Chondrocyte (in vitro differentiated cells): ENCODE data around the gene PPM1H. TPM values are rescaled to one million over a fixed set of nuclear protein-coding genes. Genes with fewer than 3 reads are reported as not detected.

Experiments used
- DNase-seq: peaks from one replicate; pipeline ENCODE4 v3.0.0; 2021; ENCODE audit warnings: mixed read lengths, low spot score
- H3K27ac Mint-ChIP-seq: one replicate; pipeline ENCODE4 v1.8.0; 2021; ENCODE audit warnings: mild to moderate bottlenecking, moderate library complexity, mixed read lengths; ENCODE audit not compliant: unreplicated experiment
- H3K27me3 Mint-ChIP-seq: 2 replicates; pipeline ENCODE4 v1.8.0; 2021; ENCODE audit warnings: low read depth, mixed read lengths
- H3K36me3 Mint-ChIP-seq: 2 replicates; pipeline ENCODE4 v1.8.0; 2021; ENCODE audit warnings: low read depth, mixed read lengths
- H3K4me1 Mint-ChIP-seq: 2 replicates; pipeline ENCODE4 v1.8.0; 2021; ENCODE audit warnings: low read depth, mild to moderate bottlenecking, mixed read lengths
- H3K4me3 Mint-ChIP-seq: one replicate; pipeline ENCODE4 v1.8.0; 2021; ENCODE audit warnings: mild to moderate bottlenecking, moderate library complexity, mixed read lengths; ENCODE audit not compliant: unreplicated experiment
- H3K9me3 Mint-ChIP-seq: 2 replicates; pipeline ENCODE4 v1.8.0; 2021; ENCODE audit warnings: low read depth, mixed read lengths
- total RNA-seq: library from RNA; stranded (reverse); gene quantifications from 3 replicates; pipeline ENCODE4 v1.2.1, GENCODE V29; 2021
- TF ChIP-seq, protein P1 (sequence below): fragments of 200-600 bp; sonication (generic); IDR thresholded peaks from 2 replicates; pipeline ENCODE4 v1.5.0; 2021; ENCODE audit warnings: antibody characterized with exemption, mild to moderate bottlenecking, moderate library complexity

PPM1H gene
- total RNA-seq, 1 donor from 2014 or later, result 34.3 TPM

DNA sequence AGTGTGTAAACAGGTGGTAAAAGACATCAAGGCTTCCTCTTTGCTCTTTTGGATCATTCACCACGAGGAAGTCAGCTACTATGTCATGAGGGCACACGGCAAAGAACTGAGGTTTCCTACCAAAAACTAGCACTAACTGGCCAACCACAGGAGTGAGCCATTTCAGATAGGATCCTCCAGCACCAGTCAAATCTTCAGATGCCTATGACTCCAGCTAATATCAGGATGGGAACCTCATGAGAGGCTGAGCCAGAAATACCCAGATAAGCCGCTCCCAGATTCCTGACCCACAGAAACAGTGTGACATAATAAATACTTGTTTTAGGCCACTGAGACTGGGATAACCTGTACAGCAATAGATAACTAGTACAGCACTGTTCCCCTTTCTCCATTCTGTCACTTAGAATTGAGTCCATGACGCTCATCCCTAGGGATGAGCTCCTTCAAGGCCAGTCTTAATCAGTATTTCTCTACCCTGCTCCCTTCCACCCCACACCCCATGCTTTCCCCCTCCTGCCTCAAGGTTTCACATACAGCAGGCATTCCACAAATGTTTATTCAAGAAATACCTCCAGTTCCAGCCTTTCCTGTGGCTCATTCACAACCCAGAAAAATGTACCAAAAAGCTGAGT is 68.4 kb downstream of the PPM1H start:
- Mint-ChIP-seq H3K27me3 (no peaks in the 10 kb centered on the region), H3K4me3 (peak overlapping the region; percentile 27), H3K27ac (peak overlapping the region; percentile 83), H3K9me3 (peaks cover 9% of the 10 kb centered on the region), H3K4me1 (peaks cover 80% of the 10 kb centered on the region), H3K36me3 (peaks cover 9% of the 10 kb centered on the region)
- TF ChIP-seq, protein P1, sequence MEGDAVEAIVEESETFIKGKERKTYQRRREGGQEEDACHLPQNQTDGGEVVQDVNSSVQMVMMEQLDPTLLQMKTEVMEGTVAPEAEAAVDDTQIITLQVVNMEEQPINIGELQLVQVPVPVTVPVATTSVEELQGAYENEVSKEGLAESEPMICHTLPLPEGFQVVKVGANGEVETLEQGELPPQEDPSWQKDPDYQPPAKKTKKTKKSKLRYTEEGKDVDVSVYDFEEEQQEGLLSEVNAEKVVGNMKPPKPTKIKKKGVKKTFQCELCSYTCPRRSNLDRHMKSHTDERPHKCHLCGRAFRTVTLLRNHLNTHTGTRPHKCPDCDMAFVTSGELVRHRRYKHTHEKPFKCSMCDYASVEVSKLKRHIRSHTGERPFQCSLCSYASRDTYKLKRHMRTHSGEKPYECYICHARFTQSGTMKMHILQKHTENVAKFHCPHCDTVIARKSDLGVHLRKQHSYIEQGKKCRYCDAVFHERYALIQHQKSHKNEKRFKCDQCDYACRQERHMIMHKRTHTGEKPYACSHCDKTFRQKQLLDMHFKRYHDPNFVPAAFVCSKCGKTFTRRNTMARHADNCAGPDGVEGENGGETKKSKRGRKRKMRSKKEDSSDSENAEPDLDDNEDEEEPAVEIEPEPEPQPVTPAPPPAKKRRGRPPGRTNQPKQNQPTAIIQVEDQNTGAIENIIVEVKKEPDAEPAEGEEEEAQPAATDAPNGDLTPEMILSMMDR, result no peak
- DNase-seq, result no peak

DNA sequence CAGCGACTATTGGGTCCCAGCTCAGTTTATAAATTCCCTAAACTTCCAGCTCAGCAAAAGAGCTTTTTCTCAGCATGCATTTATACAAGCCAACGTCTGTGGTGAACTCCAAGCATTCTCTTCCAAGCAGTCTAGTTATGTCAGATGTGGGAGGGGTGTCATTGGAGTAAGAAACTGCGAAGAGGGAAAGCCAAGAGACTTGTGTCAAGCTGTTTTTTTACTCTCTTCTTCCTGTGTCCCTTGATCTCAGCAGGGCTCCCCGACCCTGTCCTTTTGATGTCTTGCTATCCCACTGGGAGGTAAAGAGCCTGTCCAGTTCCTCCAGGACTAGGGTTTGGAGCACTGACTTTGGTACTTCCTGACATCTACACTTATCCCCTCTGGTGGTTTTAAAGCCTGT is 69.0 kb downstream of the PPM1H start:
- Mint-ChIP-seq H3K9me3 (peaks cover 6% of the 10 kb centered on the region), H3K27ac (peak overlapping the region; percentile 83), H3K4me1 (peaks cover 87% of the 10 kb centered on the region), H3K4me3 (no peak overlapping the region), H3K27me3 (no peaks in the 10 kb centered on the region), H3K36me3 (peaks cover 8% of the 10 kb centered on the region)
- TF ChIP-seq, protein P1, result no peak
- DNase-seq, result no peak

DNA sequence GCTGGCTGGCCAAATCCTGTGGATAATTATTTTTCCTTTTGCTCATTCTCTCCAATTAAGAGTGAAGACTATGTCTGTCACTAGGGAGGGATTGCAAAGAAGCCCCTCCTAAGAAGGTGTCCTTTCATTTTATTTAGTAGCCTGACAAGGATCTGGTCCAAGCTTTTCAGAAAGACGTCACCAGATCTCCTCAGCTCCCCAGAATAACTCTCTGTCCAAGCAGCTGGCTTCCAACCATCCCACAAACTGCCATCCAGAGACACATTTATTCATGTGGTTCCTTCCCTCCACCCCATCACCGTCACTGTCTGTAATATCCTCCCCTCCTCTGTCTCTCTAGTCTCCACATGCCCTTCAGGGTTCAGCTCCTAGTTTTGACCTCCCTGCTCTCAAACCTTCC is 69.9 kb downstream of the PPM1H start:
- Mint-ChIP-seq H3K27me3 (no peaks in the 10 kb centered on the region), H3K4me3 (no peak overlapping the region), H3K9me3 (peaks cover 1% of the 10 kb centered on the region), H3K36me3 (peaks cover 2% of the 10 kb centered on the region), H3K4me1 (peaks cover 91% of the 10 kb centered on the region), H3K27ac (peak overlapping the region; percentile 83)
- no peak for DNase-seq
- TF ChIP-seq, protein P1, result no peak

DNA sequence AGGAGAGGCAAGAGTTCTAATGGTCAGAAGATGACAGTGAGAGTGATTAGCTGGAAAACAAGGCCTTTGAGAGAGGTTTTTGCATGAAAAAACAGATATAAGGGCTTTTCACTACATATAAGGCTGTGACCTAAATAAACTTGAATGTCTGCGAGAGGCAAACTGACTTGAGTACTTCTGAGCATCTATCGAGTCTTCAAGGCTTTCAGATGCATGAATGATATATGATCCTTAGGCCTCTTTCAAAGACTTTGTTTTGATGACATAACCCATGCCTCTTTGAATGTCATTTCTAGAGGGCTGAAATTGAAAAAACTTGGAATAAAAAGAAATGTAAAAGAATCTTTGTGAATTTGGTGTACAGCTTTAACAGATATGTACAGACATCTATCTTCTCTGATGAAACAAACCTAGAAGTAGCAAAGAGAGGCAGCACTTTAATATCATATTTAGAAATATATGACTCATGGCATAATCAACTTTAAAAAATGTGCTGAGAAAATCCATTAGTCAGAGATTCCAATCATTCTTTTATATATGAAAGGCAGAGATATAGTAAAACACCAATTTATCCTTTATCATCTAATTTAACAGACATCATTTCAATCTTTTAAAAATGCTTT is 72.6 kb downstream of the PPM1H start:
- Mint-ChIP-seq H3K36me3 (no peaks in the 10 kb centered on the region), H3K9me3 (no peaks in the 10 kb centered on the region), H3K27me3 (no peaks in the 10 kb centered on the region), H3K27ac (peak overlapping the region; percentile 74), H3K4me1 (peaks cover 87% of the 10 kb centered on the region), H3K4me3 (no peak overlapping the region)
- TF ChIP-seq, protein P1, result no peak
- no peak for DNase-seq

DNA sequence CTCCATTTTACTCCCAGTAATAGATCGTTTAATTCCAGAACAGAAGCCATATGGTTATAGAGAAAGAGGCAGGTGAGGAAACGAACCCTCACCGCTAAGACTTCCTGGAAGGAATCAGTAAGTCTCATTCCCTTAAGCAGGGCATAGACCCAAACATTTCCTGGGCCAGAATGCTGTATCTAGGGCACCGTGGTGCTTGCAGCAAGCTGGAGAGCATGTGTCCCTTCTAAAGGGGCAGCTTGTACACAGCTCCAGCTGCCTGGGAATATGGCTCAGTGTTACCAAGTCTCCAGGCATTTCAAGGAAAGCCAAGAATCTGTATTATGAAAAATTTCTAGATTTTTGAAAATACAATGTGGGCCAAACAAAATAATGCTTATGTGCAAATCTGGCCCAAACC is 73.4 kb downstream of the PPM1H start:
- no peaks in the 10 kb centered on the region for H3K36me3 Mint-ChIP-seq
- TF ChIP-seq, protein P1, result no peak
- peak overlapping the region; percentile 24 for H3K4me3 Mint-ChIP-seq
- peaks cover 79% of the 10 kb centered on the region for H3K4me1 Mint-ChIP-seq
- no peak for DNase-seq
- no peaks in the 10 kb centered on the region for H3K9me3 Mint-ChIP-seq
- H3K27ac Mint-ChIP-seq, result peak overlapping the region; percentile 74
- H3K27me3 Mint-ChIP-seq, result no peaks in the 10 kb centered on the region
